Upper lobe of left lung (tissue), 4 donors: ENCODE results near the gene KIAA1755.

Source experiments
- CTCF ChIP-seq, 6 experiments: fragments of 450-650 bp in 4 of 6; fragments of 200-600 bp in 2 of 6; sonication (generic) in 2 of 6; IDR thresholded peaks; one replicate each; pipeline ENCODE4 v1.5.1; 2016 to 2019; ENCODE audit warnings: antibody characterized with exemption in 6 of 6
- EP300 ChIP-seq, 4 donors: sonication (generic); formaldehyde crosslinking; IDR thresholded peaks; one replicate each; pipeline ENCODE4 v1.5.1; 2017; ENCODE audit warnings: antibody characterized with exemption in 4 of 4, control low read depth in 2 of 4

GRCh38 chr20:38170219-38170825, 90.2 kb downstream of the KIAA1755 start:
- no peak for TF ChIP-seq CTCF (IDR thresholded peaks at IDR 0.05)
- TF ChIP-seq EP300 (IDR thresholded peaks at IDR 0.05), result no peak
